Measurements from ENCODE around the gene SLITRK1. TPM values are rescaled to one million over a fixed set of nuclear protein-coding genes. Genes with fewer than 3 reads are reported as not detected.

The SLITRK1 gene
- total and polyA plus RNA-seq, 9 of the 15 experiments (the other 6 are each of a cell fraction or from before 2014, with no cell fraction given), result not detected

DNA sequence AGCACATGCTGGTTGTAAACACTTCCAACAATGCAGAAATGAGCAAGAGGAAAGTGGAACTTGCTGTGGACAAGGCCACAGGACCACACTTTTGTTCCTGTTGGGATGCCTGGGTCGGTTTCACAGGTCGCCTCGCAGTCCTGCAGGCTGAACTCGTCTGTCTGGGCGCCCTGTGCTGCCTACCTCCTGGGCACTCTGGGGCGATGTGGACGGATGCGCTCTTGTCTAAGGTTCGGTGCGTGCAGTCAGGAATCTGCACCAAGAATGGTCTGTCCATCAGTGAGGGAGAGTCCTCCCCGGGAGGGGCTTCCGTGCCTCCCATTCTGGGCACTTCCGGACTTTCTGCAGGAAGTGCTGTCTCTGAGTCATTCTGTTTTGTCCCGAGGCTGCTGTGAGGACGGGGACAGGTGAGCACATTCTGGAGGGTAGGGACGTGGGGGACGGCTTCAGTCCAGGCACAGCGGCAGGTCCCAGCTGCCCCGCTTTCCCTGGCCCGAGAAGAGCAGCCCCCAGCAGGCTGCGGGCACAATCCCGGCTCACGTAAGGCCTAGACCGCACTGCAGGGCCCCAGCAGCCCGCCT lies 24.1 kb upstream of the SLITRK1 start (continued):
- TF ChIP-seq RBBP5 (IDR thresholded peaks at IDR 0.05; ENCODE audit: borderline replicate concordance, insufficient read depth, low read length, poor library complexity, severe bottlenecking) (peak; percentile 38), ZC3H8 (IDR thresholded peaks at IDR 0.05) (no peak), SMAD1 (IDR thresholded peaks at IDR 0.05; ENCODE audit: low read depth, low read length, partially characterized antibody) (no peak), ZNF316 (IDR thresholded peaks at IDR 0.05) (no peak), TAF1 (IDR thresholded peaks at IDR 0.05; ENCODE audit: control insufficient read depth, extremely low read depth, insufficient read depth, low read length, severe bottlenecking) (no peak), POLR2A (conservative IDR thresholded peaks at IDR 0.05) (no peak), RNF219 (CRISPR knock-in tag; IDR thresholded peaks at IDR 0.05) (no peak), ATF7 (IDR thresholded peaks at IDR 0.05) (no peak), NR2C1 (IDR thresholded peaks at IDR 0.05) (no peak), NR2C1 (tag; IDR thresholded peaks at IDR 0.05) (no peak), CXXC5 (CRISPR knock-in tag; IDR thresholded peaks at IDR 0.05) (no peak), ZNF140 (CRISPR knock-in tag; IDR thresholded peaks at IDR 0.05) (no peak), CTBP1 (IDR thresholded peaks at IDR 0.05; ENCODE audit: borderline replicate concordance) (no peak), SREBF1 (IDR thresholded peaks at IDR 0.05; ENCODE audit: borderline replicate concordance, low read depth, low read length) (no peak), HDAC1 (IDR thresholded peaks at IDR 0.05) (no peak), ELF1 (tag; IDR thresholded peaks at IDR 0.05) (no peak), SAFB (IDR thresholded peaks at IDR 0.05; ENCODE audit: borderline replicate concordance, low read depth, low read length) (no peak)
- TF ChIP-seq, protein P1, sequence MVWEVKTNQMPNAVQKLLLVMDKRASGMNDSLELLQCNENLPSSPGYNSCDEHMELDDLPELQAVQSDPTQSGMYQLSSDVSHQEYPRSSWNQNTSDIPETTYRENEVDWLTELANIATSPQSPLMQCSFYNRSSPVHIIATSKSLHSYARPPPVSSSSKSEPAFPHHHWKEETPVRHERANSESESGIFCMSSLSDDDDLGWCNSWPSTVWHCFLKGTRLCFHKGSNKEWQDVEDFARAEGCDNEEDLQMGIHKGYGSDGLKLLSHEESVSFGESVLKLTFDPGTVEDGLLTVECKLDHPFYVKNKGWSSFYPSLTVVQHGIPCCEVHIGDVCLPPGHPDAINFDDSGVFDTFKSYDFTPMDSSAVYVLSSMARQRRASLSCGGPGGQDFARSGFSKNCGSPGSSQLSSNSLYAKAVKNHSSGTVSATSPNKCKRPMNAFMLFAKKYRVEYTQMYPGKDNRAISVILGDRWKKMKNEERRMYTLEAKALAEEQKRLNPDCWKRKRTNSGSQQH (CRISPR knock-in tag; IDR thresholded peaks at IDR 0.05), result no peak
